Spinal cord (tissue), 10 donors: ENCODE measurements around the gene GKAP1. TPM values are rescaled to one million over a fixed set of nuclear protein-coding genes. Genes with fewer than 3 reads are reported as not detected.
"Not testable (repeated sequence)": the region's sequence is repeated elsewhere in the genome, so short reads cannot be mapped to it uniquely, and the experiment has no call there.

Experiments used
- DNase-seq, 6 donors: peaks; one replicate each; pipeline versions ENCODE4 v3.0.0 to v3.0.0-alpha.2; 2013 to 2015; ENCODE audit warnings: low spot score in 6 of 6, low read depth in 4 of 6
- H3K27ac ChIP-seq: one replicate; pipeline ENCODE4 v1.5.1; 2013; ENCODE audit warnings: low read depth, low read length, control low read depth
- H3K27me3 ChIP-seq: one replicate; pipeline ENCODE4 v1.6.1; 2013; ENCODE audit warnings: low read length; ENCODE audit not compliant: control insufficient read depth, insufficient read depth
- H3K36me3 ChIP-seq: one replicate; pipeline ENCODE4 v1.6.1; 2013; ENCODE audit warnings: low read length; ENCODE audit not compliant: control insufficient read depth, insufficient read depth
- H3K4me1 ChIP-seq: one replicate; pipeline ENCODE4 v1.6.1; 2013; ENCODE audit warnings: low read length; ENCODE audit not compliant: control insufficient read depth, insufficient read depth
- H3K4me3 ChIP-seq: one replicate; pipeline ENCODE4 v1.5.1; 2013; ENCODE audit warnings: low read depth, low read length, control low read depth
- H3K9me3 ChIP-seq: one replicate; pipeline ENCODE4 v1.6.1; 2013; ENCODE audit warnings: low read length; ENCODE audit not compliant: control insufficient read depth, insufficient read depth
- WGBS: methylation state at CpG from one replicate; pipeline ENCODE4 v1.1.5; 2013; ENCODE audit warnings: missing lambda C conversion rate; ENCODE audit not compliant: insufficient coverage; 5-methylcytosine and 5-hydroxymethylcytosine counted together
- polyA plus RNA-seq, 2 donors: library from polyadenylated mRNA; unstranded; fragments of 120-200 nt; gene quantifications; one replicate each; pipeline ENCODE4 v1.2.1, GENCODE V29; 2013; ENCODE audit not compliant: insufficient read length in 2 of 2
- total RNA-seq, 2 donors: library from RNA; depleted of rRNA in 1 of 2; stranded (reverse); fragments of 120-200 nt in 1 of 2; fragments of >200 nt in 1 of 2; gene quantifications; one replicate each; pipeline versions ENCODE4 v1.2.3 to v1.2.4, GENCODE V29; 2013 to 2014
- donor health status: healthy.

GKAP1 gene
- total and polyA plus RNA-seq, 4 donors = 14.8 to 26.7 (median 20.5) TPM

GRCh38 chr9:83744206-83744605 is 73.4 kb downstream of the GKAP1 start:
- no CpG with 5 or more reads among the region's 1 CpG for WGBS
- no peak for DNase-seq
- Histone ChIP-seq H3K4me1 (no peaks in the 10 kb centered on the region), H3K27me3 (no peaks in the 10 kb centered on the region), H3K36me3 (peaks cover 3% of the 10 kb centered on the region), H3K27ac (no peak overlapping the region), H3K9me3 (no peaks in the 10 kb centered on the region), H3K4me3 (no peak overlapping the region)

GRCh38 chr9:83733739-83734138 is 83.8 kb downstream of the GKAP1 start:
- Histone ChIP-seq H3K27me3 (no peaks in the 10 kb centered on the region), H3K4me3 (no peak overlapping the region), H3K4me1 (no peaks in the 10 kb centered on the region), H3K36me3 (peaks cover 9% of the 10 kb centered on the region), H3K9me3 (no peaks in the 10 kb centered on the region), H3K27ac (no peak overlapping the region)
- WGBS = no CpG with 5 or more reads among the region's 4 CpGs
- no peak for DNase-seq

- DNase-seq, H3K36me3 ChIP-seq, H3K27me3 ChIP-seq, H3K4me3 ChIP-seq, H3K4me1 ChIP-seq, H3K27ac ChIP-seq, H3K9me3 ChIP-seq: not testable (repeated sequence)
- no CpG with 5 or more reads among the region's 22 CpGs for WGBS
Measured at GRCh38 chr9:83728591-83729368, 88.8 kb downstream of the GKAP1 start.

GRCh38 chr9:83724436-83724835 is 93.1 kb downstream of the GKAP1 start:
- no peak for DNase-seq
- H3K9me3 ChIP-seq = peaks cover 2% of the 10 kb centered on the region
- H3K27me3 ChIP-seq = no peaks in the 10 kb centered on the region
- no peaks in the 10 kb centered on the region for H3K36me3 ChIP-seq
- H3K4me3 ChIP-seq = no peak overlapping the region
- no peaks in the 10 kb centered on the region for H3K4me1 ChIP-seq
- no peak overlapping the region for H3K27ac ChIP-seq

GRCh38 chr9:83722726-83723495 is 94.7 kb downstream of the GKAP1 start:
- WGBS = no CpG with 5 or more reads among the region's 2 CpGs
- Histone ChIP-seq H3K27me3 (no peaks in the 10 kb centered on the region), H3K27ac (no peak overlapping the region), H3K4me1 (no peaks in the 10 kb centered on the region), H3K4me3 (no peak overlapping the region), H3K36me3 (no peaks in the 10 kb centered on the region), H3K9me3 (peaks cover 2% of the 10 kb centered on the region)
- DNase-seq = no peak

- Histone ChIP-seq H3K4me3 (no peak overlapping the region), H3K9me3 (peaks cover 2% of the 10 kb centered on the region), H3K27me3 (no peaks in the 10 kb centered on the region), H3K36me3 (no peaks in the 10 kb centered on the region), H3K27ac (no peak overlapping the region), H3K4me1 (no peaks in the 10 kb centered on the region)
- DNase-seq = no peak
Measured at GRCh38 chr9:83721509-83721908, 96.1 kb downstream of the GKAP1 start.

- Histone ChIP-seq H3K4me1 (no peaks in the 10 kb centered on the region), H3K36me3 (no peaks in the 10 kb centered on the region), H3K27me3 (no peaks in the 10 kb centered on the region), H3K9me3 (no peaks in the 10 kb centered on the region), H3K4me3 (no peak overlapping the region), H3K27ac (no peak overlapping the region)
- no peak for DNase-seq
Measured at GRCh38 chr9:83715794-83716193, 101.8 kb downstream of the GKAP1 start.

GRCh38 chr9:83715221-83715620 is 102.3 kb downstream of the GKAP1 start:
- Histone ChIP-seq H3K27me3 (no peaks in the 10 kb centered on the region), H3K4me1 (no peaks in the 10 kb centered on the region), H3K9me3 (no peaks in the 10 kb centered on the region), H3K36me3 (no peaks in the 10 kb centered on the region), H3K4me3 (no peak overlapping the region), H3K27ac (no peak overlapping the region)
- WGBS = 86% methylated on average over 1 of the region's 1 CpG
- DNase-seq = no peak

GRCh38 chr9:83714329-83714728 is 103.2 kb downstream of the GKAP1 start:
- H3K36me3 ChIP-seq = no peaks in the 10 kb centered on the region
- no peak overlapping the region for H3K4me3 ChIP-seq
- H3K27me3 ChIP-seq = no peaks in the 10 kb centered on the region
- peak in 1 of 6 donors; percentile 7 for DNase-seq
- H3K9me3 ChIP-seq = no peaks in the 10 kb centered on the region
- no CpG with 5 or more reads among the region's 3 CpGs for WGBS
- H3K27ac ChIP-seq = no peak overlapping the region
- no peaks in the 10 kb centered on the region for H3K4me1 ChIP-seq
